ENCODE measurements around the gene CAMK2B.
A peak's percentile ranks its signal among the peaks of the same experiment; 100 is the strongest.

Gene CAMK2B

GRCh38 chr7:44258423-44258760 is 67.0 kb downstream of the CAMK2B start:
- DNase-seq: no peak

DNA sequence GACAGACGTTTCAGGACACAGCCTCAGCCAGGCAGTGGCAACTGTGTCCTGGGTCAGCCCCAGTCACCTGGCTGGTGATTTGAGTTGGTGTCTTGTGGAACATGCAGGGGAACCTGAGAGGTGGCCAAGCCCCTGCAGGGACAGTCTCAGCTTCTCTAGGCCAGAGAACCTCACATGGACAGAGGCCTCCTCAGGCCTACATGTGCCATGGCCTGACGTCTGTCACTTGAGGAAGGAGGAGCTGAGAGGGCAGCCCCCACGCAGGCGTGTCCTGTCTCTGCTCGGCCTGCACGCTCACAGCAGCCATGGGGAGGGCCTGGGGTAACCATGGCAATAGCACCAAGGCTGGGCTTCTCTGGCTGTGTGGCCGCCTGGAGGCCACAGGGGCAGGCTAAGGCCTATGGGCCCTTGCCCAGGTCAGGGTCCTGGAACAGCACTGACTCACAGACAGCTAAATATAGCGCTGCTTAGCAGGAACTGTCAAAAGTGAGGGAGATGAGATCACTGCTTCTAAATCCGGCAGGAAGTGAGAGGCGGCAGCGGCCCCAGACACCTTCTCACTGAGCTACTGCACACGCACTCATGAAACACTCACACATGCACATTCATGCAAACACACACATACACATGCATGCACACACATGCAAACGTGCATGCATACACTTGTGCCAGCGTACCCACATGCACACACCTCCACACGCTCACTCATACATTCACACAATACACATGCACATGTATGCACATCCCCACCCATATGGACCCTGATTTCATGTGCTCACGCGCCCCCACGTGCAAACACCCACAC is 67.6 kb downstream of the CAMK2B start:
- peak in 26 of 56 donors; percentile 16 to 68 (median 40) for DNase-seq

DNA sequence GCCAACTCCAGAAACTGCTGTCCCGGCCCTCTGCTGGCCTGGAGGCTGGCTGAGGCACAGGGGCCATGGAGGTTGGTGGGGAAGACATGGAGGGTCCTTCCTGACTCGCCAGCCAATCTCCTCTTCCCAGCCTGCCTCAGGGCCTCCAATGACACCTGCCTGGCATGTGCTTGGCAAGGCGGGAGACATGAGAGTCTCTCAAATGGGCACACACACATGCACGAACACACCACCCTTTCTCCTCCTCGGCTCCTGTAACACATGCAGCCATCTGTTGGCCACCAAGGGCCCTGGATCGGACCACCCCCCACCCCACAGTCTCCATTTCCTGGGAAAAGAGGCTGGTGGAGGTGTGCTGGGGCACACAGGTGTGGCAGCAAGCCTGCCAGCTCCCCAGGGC is 68.2 kb downstream of the CAMK2B start:
- DNase-seq: no peak

GRCh38 chr7:44256459-44256858 is 68.9 kb downstream of the CAMK2B start:
- DNase-seq: no peak

DNA sequence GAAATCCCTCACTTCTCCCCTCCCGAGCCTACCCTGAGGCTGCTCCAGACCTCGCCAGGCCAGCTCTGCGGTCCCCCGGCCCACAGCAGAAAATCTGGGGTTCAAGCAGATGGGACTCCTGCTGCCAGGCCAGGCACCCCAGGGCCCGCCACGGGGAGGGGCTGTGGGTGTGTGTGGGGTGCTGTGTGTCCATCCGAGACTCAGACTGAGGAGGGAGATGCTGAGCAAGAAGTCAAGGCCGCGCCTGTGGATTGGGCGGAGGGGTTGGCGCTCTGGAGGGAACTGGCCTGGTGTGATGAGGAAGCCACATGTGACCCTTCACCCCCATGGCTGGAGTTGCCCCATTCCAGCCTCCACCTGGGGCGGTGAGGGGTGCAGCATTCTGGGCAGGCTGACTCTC is 73.5 kb downstream of the CAMK2B start:
- DNase-seq: no peak

DNA sequence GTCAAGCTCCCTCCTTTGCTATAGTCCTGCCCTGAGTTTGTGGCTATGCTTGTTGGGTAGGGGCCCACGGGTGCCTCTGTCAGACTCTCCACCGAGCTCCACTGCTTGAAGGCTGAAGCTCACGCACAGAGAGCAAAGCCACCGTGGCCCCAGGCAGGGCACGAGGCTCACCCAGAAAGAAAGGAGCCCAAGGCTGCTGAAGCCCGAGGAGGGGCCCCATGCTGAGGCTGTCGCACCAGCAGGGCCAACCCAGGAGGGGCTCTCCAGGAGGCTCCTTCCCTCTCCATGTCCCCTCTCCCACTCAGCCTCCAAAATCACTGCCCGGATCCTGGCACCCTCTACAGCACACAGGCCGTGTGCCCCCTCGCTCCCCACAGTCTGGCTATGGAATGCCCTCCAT is 74.1 kb downstream of the CAMK2B start:
- no peak for DNase-seq

GRCh38 chr7:44249639-44250234 is 75.7 kb downstream of the CAMK2B start:
- no peak for DNase-seq

DNA sequence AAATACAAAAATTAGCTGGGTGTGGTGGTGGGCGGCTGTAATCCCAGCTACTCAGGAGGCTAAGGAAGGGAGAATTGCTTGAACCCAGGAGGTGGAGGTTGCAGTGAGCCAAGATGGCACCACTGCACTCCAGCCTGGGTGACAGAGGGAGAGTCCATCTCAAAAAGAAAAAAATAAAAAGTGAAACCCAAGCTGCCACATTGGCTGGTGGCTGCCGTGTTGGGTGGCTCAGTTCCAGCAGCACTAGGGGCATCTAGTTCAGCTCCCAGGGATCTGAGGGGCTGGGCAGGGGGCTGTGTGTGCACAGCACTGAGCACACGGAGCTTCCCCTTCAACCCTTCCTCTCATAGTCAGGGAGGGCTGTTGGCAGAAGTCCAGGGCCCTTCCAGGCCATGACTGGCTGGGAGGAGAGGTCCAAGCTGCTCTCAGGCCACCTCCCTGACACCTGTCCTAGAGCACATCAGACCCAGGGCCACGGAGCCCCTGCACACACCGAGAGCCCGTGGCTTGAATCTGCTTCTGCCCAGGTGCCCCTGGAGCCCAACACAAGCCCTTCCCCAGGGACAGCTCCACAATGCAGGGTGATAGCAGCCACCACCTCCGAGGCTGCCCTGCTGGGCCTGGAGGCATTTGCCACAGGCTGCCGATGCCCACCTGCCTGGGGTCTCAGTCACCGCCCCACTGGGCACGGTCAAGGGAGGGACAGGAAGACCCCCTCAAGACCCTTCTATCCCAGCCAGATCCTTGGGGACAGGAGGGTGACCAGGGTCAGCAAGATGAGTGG is 77.3 kb downstream of the CAMK2B start:
- no peak for DNase-seq

GRCh38 chr7:44246396-44247113 is 78.8 kb downstream of the CAMK2B start:
- no peak for DNase-seq

DNA sequence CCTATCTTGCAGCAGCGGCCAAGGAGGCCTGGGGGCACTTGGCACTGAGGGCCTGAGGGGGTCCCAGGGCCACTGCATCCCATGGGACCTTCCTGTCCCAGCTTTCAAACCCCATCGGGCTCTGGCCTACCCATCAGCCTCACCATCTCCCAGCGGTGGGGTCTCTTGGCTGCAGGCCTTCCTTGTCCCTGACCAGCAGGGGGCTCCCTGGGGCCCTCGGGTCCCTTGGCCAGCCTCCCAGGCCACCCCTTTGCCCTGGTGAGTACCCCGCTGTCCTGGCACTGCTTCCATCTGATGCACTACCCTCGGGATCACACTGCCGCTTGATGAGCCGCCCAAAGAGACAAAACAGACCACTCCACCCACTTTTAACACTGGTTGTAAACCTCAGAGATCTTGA is 81.1 kb downstream of the CAMK2B start:
- DNase-seq: no peak

GRCh38 chr7:44242091-44242490 is 83.3 kb downstream of the CAMK2B start:
- no peak for DNase-seq

- DNase-seq: peak in 49 of 56 donors; percentile 16 to 75 (median 48)
Measured at GRCh38 chr7:44240983-44241510, 84.3 kb downstream of the CAMK2B start.

DNA sequence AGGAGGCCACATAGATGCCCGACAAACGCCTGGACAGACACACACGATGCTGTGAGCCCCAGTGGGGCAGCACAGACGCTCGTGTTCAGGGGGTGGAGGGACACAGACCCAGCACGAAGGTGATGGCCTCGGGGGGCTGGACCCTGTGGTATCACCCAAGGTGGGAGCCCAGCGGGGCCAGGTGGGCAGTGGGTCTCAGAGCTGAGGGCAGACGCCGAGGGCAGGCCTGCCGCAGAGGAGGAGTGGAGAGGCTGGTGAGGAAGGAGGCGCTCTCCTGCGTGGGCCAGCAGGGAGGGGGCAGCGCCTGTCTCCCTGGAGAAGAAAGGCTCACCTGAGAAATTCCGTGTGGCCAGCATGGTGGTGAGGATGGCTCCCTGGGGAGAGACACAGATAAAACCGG is 85.0 kb downstream of the CAMK2B start:
- DNase-seq: no peak

DNA sequence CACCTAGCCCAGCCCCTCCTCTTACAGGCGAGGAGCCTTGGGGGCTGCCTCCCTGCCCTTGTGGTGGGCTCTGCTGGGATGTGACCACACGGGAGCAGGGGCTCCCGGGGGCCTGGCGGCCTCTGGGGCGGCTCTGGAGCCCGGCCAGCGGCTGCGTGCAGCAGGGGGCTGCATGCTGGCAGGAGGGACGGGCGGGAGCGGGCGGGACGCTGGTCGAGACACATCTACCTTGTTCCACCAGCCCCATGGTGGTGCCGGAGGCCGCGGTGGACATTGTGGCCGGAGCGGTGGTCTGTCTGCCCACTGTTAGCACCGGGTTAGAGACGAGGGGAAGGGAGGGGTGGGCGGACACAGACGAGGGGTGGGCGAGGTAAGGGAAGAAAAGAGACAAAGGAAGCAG is 86.0 kb downstream of the CAMK2B start:
- DNase-seq: no peak

DNA sequence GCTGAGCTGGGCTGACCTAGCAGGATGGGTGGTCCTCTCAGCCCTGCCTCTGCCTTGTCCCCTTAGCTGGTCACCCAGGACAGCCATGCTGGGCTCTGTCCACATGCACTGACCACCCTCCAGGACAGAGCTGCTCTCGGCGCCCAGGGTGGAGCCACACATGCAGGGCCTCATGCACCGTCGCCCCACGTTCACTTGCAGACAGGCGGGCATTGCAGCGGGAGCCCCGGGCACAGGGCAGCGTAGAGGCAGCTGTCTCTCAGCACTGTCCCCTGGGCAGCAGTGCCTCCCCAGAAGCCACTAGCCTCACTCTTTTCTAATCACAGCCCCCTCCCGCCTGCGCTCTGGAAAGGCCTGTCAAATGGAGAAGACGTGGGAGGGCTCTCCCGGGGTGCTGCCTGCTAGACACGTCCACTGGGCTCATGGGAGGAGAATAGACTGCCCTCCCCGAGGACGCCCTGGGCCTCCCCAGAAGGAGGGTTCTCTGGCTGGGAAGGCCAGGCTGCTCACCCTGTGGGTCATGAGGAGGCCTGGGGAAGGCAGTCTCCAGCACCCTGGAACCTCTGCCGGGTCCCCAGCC is 87.2 kb downstream of the CAMK2B start:
- peak in 2 of 56 donors; percentile 14 to 15 for DNase-seq

DNA sequence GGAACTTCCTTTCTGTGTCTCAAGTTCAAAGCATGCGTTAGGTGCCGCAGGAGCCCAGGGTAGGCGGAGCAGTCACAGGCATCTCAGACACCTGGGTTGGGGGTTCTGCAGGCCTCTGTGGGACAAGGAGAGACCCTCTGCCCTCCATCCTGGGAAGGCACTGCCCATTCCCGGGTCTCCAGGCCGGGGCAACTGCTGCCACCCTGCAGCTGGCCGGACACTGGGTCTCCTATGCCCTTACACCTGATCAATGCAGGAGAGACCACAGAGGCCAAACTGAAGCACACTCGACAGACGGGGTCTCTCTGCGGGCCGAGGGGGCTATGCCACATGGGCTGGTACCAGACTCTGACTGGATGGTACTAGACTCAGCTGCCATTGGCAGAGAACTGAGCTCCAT is 87.7 kb downstream of the CAMK2B start:
- no peak for DNase-seq

DNA sequence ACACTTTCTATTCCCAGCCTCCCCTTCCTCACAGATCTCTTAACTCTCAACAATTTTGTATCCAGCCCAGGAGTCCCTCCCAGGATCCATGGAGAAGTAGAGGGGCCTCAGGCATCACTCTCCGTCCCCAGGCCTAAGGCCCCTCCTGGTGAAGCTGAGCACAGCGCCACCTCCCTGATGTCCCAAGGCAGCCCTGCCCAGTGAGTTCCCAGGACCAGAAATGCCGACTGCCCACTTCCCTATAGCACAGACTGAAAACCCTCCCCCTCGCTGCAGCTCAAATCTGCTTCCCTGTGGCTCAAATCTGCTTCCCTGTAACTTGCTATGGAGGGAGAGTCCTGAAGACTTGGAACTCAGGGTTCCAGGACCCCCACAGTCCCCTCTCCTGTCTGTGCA is 89.1 kb downstream of the CAMK2B start:
- DNase-seq: no peak

GRCh38 chr7:44235582-44236332 is 89.6 kb downstream of the CAMK2B start:
- DNase-seq: peak in 12 of 56 donors; percentile 25 to 63 (median 37)

DNA sequence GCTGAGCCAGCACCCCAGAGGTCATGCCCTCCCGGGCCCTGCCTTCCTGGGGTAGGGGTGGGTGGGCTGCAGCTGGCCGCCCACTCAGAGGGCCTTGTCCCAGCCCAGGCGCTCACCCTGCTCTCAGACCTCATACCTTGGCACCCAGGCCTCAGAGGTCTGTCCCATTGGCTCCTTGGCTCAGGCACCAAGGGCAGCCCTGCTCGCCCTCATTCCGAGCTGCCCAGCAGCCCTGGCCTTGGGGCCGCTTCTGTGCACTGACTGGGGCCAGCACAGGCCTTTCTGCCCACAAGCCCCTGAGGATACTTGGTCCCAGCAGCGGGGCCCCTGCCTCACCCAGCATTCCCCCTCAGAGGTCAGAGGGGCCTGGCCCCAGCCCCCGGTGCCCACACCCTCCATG is 90.3 kb downstream of the CAMK2B start:
- DNase-seq: no peak

Measured in amygdala (tissue), 56 donors.